Smooth muscle cell (in vitro differentiated cells): ENCODE results near the gene SEC14L3. TPM values are rescaled to one million over a fixed set of nuclear protein-coding genes. Genes with fewer than 3 reads are reported as not detected.

Experiments used
- DNase-seq: peaks from one replicate; lab custom pipeline; 2025; ENCODE audit not compliant: unreplicated experiment; lab: John Stamatoyannopoulos, UW
- H2AFZ ChIP-seq: fragments of 200-600 bp; sonication (generic); 2 replicates; pipeline ENCODE4 v1.6.0; 2016; ENCODE audit warnings: antibody characterized with exemption, low read depth, mild to moderate bottlenecking
- H3F3A ChIP-seq: fragments of 200-600 bp; sonication (generic); 2 replicates; pipeline ENCODE4 v1.6.0; 2017; ENCODE audit warnings: antibody characterized with exemption, low read depth
- H3K27ac ChIP-seq: fragments of 200-600 bp; sonication (generic); 2 replicates; pipeline ENCODE4 v1.5.1; 2016; ENCODE audit warnings: low read depth, mild to moderate bottlenecking
- H3K27me3 ChIP-seq: fragments of 200-600 bp; sonication (generic); 2 replicates; pipeline ENCODE4 v1.6.1; 2016; ENCODE audit warnings: low read depth, mild to moderate bottlenecking
- H3K36me3 ChIP-seq: fragments of 200-600 bp; sonication (generic); 2 replicates; pipeline ENCODE4 v1.5.1; 2016; ENCODE audit warnings: low read depth
- H3K4me1 ChIP-seq: fragments of 200-600 bp; sonication (generic); 2 replicates; pipeline ENCODE4 v1.5.1; 2016; ENCODE audit warnings: low read depth
- H3K4me2 ChIP-seq: fragments of 200-600 bp; sonication (generic); 2 replicates; pipeline ENCODE4 v1.6.0; 2016; ENCODE audit warnings: mild to moderate bottlenecking
- H3K4me3 ChIP-seq: fragments of 200-600 bp; sonication (generic); 2 replicates; pipeline ENCODE4 v1.5.1; 2016; ENCODE audit warnings: mild to moderate bottlenecking
- H3K79me2 ChIP-seq: fragments of 200-600 bp; sonication (generic); 2 replicates; pipeline ENCODE4 v1.6.0; 2016; ENCODE audit warnings: low read depth, mild to moderate bottlenecking
- H3K9ac ChIP-seq: fragments of 200-600 bp; sonication (generic); 2 replicates; pipeline ENCODE4 v1.6.0; 2016; ENCODE audit warnings: low read depth
- H3K9me3 ChIP-seq: fragments of 200-600 bp; sonication (generic); replicated peaks from 2 replicates; pipeline ENCODE4 v1.5.1; 2016; ENCODE audit warnings: low read depth
- H4K20me1 ChIP-seq: fragments of 200-600 bp; sonication (generic); 2 replicates; pipeline ENCODE4 v1.6.0; 2016; ENCODE audit warnings: low read depth
- WGBS: methylation state at CpG from one replicate; pipeline ENCODE4 v1.1.7; 2016; ENCODE audit warnings: low lambda C conversion rate; 5-methylcytosine and 5-hydroxymethylcytosine counted together
- polyA plus RNA-seq: library from polyadenylated mRNA; unstranded; fragments of >200 nt; fragmentation: Nextera tagmentation; extraction: Ambion mirVana; gene quantifications from 2 replicates; pipeline ENCODE4 v1.2.1, GENCODE V29; 2016
- total RNA-seq: library from RNA; depleted of rRNA; stranded (reverse); fragments of >200 nt; gene quantifications from 2 replicates; pipeline ENCODE4 v1.2.3, GENCODE V29; 2014
- TF ChIP-seq, protein P1 (sequence below): fragments of 200-600 bp; sonication (generic); IDR thresholded peaks from 2 replicates; pipeline ENCODE4 v1.5.1; 2017; ENCODE audit warnings: borderline replicate concordance, mild to moderate bottlenecking, antibody characterized with exemption; ENCODE audit not compliant: insufficient read depth, poor library complexity, severe bottlenecking

SEC14L3 gene
- total and polyA plus RNA-seq, 2 experiments from 2014 or later, result not detected

DNA sequence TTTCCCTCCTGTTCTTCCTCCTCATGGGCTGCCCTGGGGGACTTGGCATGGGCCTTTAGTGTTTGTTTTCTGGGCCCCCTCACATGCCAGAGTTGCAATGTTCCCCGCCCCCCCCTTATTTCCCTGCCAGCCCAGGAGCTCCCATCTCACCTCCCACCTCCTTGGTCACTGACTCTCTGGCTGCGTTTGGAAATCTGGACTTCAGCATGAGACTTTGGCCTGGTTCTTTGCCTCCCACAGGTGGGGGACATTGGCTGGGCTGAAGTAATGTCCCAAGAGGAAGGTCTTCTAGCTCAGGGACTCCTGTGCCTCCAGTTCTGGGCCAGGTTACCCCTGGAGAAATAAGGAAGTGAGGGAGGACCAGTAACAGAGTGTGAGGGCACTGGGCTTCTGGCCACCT lies 39.3 kb downstream of the SEC14L3 start:
- no peak for DNase-seq
- H3K4me1 ChIP-seq, result no peaks in the 10 kb centered on the region
- no peak overlapping the region for H3K4me3 ChIP-seq
- no peak overlapping the region for H2AFZ ChIP-seq
- H3K27me3 ChIP-seq, result no peaks in the 10 kb centered on the region
- H3K27ac ChIP-seq, result no peak overlapping the region
- H3K79me2 ChIP-seq, result no peaks in the 10 kb centered on the region
- H4K20me1 ChIP-seq, result no peaks in the 10 kb centered on the region
- WGBS, result 52% methylated on average over 2 of the region's 2 CpGs
- TF ChIP-seq, protein P1, sequence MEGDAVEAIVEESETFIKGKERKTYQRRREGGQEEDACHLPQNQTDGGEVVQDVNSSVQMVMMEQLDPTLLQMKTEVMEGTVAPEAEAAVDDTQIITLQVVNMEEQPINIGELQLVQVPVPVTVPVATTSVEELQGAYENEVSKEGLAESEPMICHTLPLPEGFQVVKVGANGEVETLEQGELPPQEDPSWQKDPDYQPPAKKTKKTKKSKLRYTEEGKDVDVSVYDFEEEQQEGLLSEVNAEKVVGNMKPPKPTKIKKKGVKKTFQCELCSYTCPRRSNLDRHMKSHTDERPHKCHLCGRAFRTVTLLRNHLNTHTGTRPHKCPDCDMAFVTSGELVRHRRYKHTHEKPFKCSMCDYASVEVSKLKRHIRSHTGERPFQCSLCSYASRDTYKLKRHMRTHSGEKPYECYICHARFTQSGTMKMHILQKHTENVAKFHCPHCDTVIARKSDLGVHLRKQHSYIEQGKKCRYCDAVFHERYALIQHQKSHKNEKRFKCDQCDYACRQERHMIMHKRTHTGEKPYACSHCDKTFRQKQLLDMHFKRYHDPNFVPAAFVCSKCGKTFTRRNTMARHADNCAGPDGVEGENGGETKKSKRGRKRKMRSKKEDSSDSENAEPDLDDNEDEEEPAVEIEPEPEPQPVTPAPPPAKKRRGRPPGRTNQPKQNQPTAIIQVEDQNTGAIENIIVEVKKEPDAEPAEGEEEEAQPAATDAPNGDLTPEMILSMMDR, result no peak
- no peak overlapping the region for H3K9ac ChIP-seq
- no peak overlapping the region for H3K4me2 ChIP-seq
- H3K36me3 ChIP-seq, result no peaks in the 10 kb centered on the region
- H3F3A ChIP-seq, result no peaks in the 10 kb centered on the region
- H3K9me3 ChIP-seq, result no peaks in the 10 kb centered on the region

DNA sequence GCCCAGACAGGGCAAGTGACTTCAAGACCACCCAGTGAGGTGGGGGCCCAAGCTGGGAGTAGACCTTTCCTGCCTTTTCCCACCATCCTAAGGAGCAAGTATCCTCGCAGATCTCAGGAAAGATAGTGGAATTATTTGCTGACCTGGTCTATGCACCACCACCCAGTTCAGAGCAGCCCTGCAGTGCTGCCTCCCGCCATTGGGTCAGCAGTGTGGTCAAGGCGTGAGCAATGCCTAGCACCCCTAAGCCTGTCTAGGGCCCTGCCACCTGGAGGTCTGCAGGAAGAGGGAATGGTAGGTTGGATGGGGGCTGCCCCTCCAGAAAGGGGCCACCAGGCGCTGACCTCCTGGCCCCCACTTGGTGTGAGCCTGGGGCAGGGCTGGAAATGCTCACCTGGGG lies 39.7 kb downstream of the SEC14L3 start:
- Histone ChIP-seq H3K27me3 (no peaks in the 10 kb centered on the region), H4K20me1 (no peaks in the 10 kb centered on the region), H3K4me3 (no peak overlapping the region), H3K9ac (no peak overlapping the region), H3K36me3 (no peaks in the 10 kb centered on the region), H2AFZ (no peak overlapping the region), H3K4me1 (no peaks in the 10 kb centered on the region), H3K79me2 (no peaks in the 10 kb centered on the region), H3F3A (no peaks in the 10 kb centered on the region), H3K27ac (no peak overlapping the region), H3K9me3 (no peaks in the 10 kb centered on the region), H3K4me2 (no peak overlapping the region)
- TF ChIP-seq, protein P1, result no peak
- 84% methylated on average over 4 of the region's 4 CpGs for WGBS
- no peak for DNase-seq

- H3K9me3 ChIP-seq, result no peaks in the 10 kb centered on the region
- H3K4me1 ChIP-seq, result no peaks in the 10 kb centered on the region
- no peaks in the 10 kb centered on the region for H3K36me3 ChIP-seq
- whole genome bisulfite sequencing, result 76% methylated on average over 4 of the region's 4 CpGs
- no peak overlapping the region for H3K9ac ChIP-seq
- no peaks in the 10 kb centered on the region for H4K20me1 ChIP-seq
- no peaks in the 10 kb centered on the region for H3K27me3 ChIP-seq
- no peak overlapping the region for H3K27ac ChIP-seq
- no peak overlapping the region for H3K4me2 ChIP-seq
- H2AFZ ChIP-seq, result no peak overlapping the region
- DNase-seq, result no peak
- TF ChIP-seq, protein P1, result no peak
- no peaks in the 10 kb centered on the region for H3F3A ChIP-seq
- no peak overlapping the region for H3K4me3 ChIP-seq
- H3K79me2 ChIP-seq, result no peaks in the 10 kb centered on the region
Measured at GRCh38 chr22:30430933-30431332, 40.9 kb downstream of the SEC14L3 start.

DNA sequence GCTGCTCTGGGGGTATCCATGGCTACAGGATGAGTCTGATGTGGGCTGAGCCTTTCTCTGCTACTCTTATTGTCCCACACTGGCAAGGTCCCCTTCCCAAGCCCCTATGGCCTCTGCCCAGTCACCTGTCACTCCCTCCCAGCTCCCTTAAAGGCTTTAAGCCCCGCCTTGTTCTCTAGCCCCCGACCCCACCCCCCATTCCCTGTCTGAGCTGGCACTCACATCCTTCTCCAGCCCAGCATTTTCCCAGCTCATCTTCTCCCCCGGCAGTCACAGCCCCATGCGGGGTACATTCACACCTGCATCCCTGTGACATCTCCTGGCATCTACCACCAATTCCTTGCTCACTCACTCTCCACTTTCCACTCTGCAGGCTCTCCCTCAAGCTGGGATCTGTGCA lies 41.9 kb downstream of the SEC14L3 start:
- DNase-seq, result no peak
- H3K9me3 ChIP-seq, result no peaks in the 10 kb centered on the region
- no peaks in the 10 kb centered on the region for H3K79me2 ChIP-seq
- no peaks in the 10 kb centered on the region for H3K27me3 ChIP-seq
- no peaks in the 10 kb centered on the region for H3K36me3 ChIP-seq
- no peaks in the 10 kb centered on the region for H4K20me1 ChIP-seq
- no peak overlapping the region for H2AFZ ChIP-seq
- 71% methylated on average over 3 of the region's 4 CpGs for whole genome bisulfite sequencing
- H3K27ac ChIP-seq, result no peak overlapping the region
- no peaks in the 10 kb centered on the region for H3K4me1 ChIP-seq
- peaks cover 2% of the 10 kb centered on the region for H3F3A ChIP-seq
- no peak overlapping the region for H3K9ac ChIP-seq
- no peak overlapping the region for H3K4me3 ChIP-seq
- no peak overlapping the region for H3K4me2 ChIP-seq
- TF ChIP-seq, protein P1, result no peak
